ENCODE data around the gene ARHGAP15. TPM values are rescaled to one million over a fixed set of nuclear protein-coding genes. Genes with fewer than 3 reads are reported as not detected.

ARHGAP15 gene
- total and polyA plus RNA-seq, 2 experiments from 2014 or later = 0.26 TPM; not detected in 1

- TF ChIP-seq REST (IDR thresholded peaks at IDR 0.05; ENCODE audit: unreplicated experiment) (no peak), JUNB (IDR thresholded peaks at IDR 0.05; ENCODE audit: unreplicated experiment) (no peak), ZNF114 (CRISPR knock-in tag; IDR thresholded peaks at IDR 0.05) (no peak), NANOG (IDR thresholded peaks at IDR 0.05; ENCODE audit: borderline replicate concordance) (no peak), ETS1 (IDR thresholded peaks at IDR 0.05) (no peak)
These were observed 331.2 kb downstream of the ARHGAP15 start (continued) for GRCh38 chr2:143460382-143460781.

- no peaks in the 10 kb centered on the region for H3K36me3 Mint-ChIP-seq (ENCODE audit: low read depth)
- Histone ChIP-seq H3K4me1 (ENCODE audit: insufficient read depth) (peaks cover 15% of the 10 kb centered on the region; the same call in 1 of the 2 replicates), H3K4me3 (no peak overlapping the region), H2AFZ (no peak overlapping the region), H3K9me2 (ENCODE audit: insufficient read depth) (no peaks in the 10 kb centered on the region), H3K36me3 (ENCODE audit: insufficient read depth) (no peaks in the 10 kb centered on the region), H3K27ac (ENCODE audit: low read depth) (no peak overlapping the region), H3K79me2 (replicated peaks; ENCODE audit: insufficient read depth) (no peaks in the 10 kb centered on the region), H3F3A (replicated peaks; ENCODE audit: low read depth) (no peaks in the 10 kb centered on the region), H3K27me3 (ENCODE audit: insufficient read depth) (no peaks in the 10 kb centered on the region), H4K20me1 (replicated peaks; ENCODE audit: insufficient read depth) (no peaks in the 10 kb centered on the region), H3K4me2 (no peak overlapping the region)
- H3K9me3 Mint-ChIP-seq = no peaks in the 10 kb centered on the region
- peaks cover 14% of the 10 kb centered on the region; the same call in 2 of the 3 replicates for H3K4me1 Mint-ChIP-seq
- no peaks in the 10 kb centered on the region for H3K27me3 Mint-ChIP-seq (ENCODE audit: insufficient read depth, low read depth, poor library complexity)
- ATAC-seq (no peak), DNase-seq (ENCODE audit: low spot score) (no peak)
- no peak overlapping the region for H3K27ac Mint-ChIP-seq
- no peak overlapping the region for H3K4me3 Mint-ChIP-seq
- TF ChIP-seq EZH2phosphoT487 (IDR thresholded peaks at IDR 0.05; ENCODE audit: unreplicated experiment) (no peak), POLR2AphosphoS5 (IDR thresholded peaks at IDR 0.05; ENCODE audit: low read depth) (no peak), ZNF462 (CRISPR knock-in tag; IDR thresholded peaks at IDR 0.05) (no peak), EZH2 (IDR thresholded peaks at IDR 0.05; ENCODE audit: low read depth, unreplicated experiment) (no peak), CTCF (conservative IDR thresholded peaks at IDR 0.05; ENCODE audit: low read depth in 2 of 2) (no peak), CREB1 (CRISPR knock-in tag; IDR thresholded peaks at IDR 0.05; ENCODE audit: low read depth) (no peak)
These were observed 334.5 kb downstream of the ARHGAP15 start for GRCh38 chr2:143463719-143464118.

All from GM23338 (cell line).